Measurements from ENCODE around the gene CCDC178. TPM values are rescaled to one million over a fixed set of nuclear protein-coding genes. Genes with fewer than 3 reads are reported as not detected.

The CCDC178 gene
- total and polyA plus RNA-seq, 2 donors (not counting 3 experiments of a cell fraction or from before 2014, with no cell fraction given) = 0.80 to 1.6 TPM

DNA sequence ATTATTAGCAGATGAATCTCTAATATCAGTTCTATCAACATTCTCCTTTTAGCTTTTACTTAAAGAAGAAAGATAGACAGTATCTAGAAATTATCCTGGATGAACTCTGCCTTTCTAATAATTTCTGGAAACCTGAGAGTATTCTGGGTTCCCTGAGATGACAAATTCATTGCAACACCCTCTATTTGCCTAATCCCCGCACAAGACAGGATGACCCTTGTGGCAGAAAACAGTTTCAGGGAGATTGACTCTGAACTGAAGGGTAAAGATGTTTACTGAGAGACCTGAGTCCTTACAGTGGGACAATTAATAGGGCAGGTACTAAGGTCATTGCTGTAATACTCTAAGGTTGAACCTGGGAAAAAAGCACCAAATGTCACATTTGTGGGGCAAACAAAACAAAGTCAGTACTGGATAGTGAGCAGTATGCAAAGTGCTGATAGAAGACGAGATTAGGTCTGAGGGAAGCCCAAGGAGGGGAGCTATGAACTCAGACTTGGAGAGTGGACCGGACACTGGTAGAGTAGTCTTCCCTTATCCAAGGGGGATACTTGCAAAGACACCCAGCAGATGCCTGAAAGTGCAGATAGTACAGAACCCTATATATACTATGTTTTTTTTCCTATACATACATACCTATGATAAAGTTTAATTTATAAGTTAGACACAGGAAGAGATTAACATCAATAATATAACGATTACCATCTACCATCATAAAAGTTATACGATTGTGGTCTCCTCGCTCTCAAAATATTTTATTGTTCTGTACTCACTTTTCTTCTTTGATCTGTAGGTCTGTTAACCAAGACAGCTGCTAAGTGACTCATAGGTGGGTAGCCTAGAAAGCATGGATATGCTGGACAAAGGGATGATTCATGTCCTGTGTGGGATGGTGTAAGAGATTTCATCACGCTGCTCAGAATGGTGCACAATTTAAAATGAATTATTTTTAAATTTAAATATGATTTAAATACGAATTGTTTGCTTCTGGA, 519.4 kb downstream of the CCDC178 start:
- Histone ChIP-seq H3K4me2 (ENCODE audit: insufficient read depth, low read length) (peak overlapping the region; percentile 52), H3K79me2 (ENCODE audit: control insufficient read depth, insufficient read depth, low read length) (no peaks in the 10 kb centered on the region), H3K4me3 (replicated peaks in 1 of 3; ENCODE audit: insufficient read depth in 1 of 3, low read depth in 1 of 3, low read length in 3 of 3) (no peak overlapping the region), H3K9me1 (replicated peaks; ENCODE audit: control insufficient read depth, extremely low read depth, insufficient read depth, low read length) (no peaks in the 10 kb centered on the region), H3K4me1 (ENCODE audit: control insufficient read depth, extremely low read depth, insufficient read depth, low read length) (peaks cover 13% of the 10 kb centered on the region), H3K9ac (replicated peaks; ENCODE audit: extremely low read depth, insufficient read depth, low read length) (peak overlapping the region; percentile 8), H4K20me1 (replicated peaks; ENCODE audit: control insufficient read depth, extremely low read depth, insufficient read depth, low read length) (no peaks in the 10 kb centered on the region), H3K27me3 (ENCODE audit: control insufficient read depth in 2 of 2, insufficient read depth in 2 of 2, low read length in 2 of 2) (no peaks in the 10 kb centered on the region), H3K27ac (ENCODE audit: insufficient read depth, low read depth, low read length) (peak overlapping the region; percentile 63), H3K36me3 (ENCODE audit: control insufficient read depth in 2 of 2, extremely low read depth in 1 of 2, insufficient read depth in 2 of 2, low read length in 2 of 2) (no peaks in the 10 kb centered on the region), H2AFZ (ENCODE audit: low read depth, low read length) (peak overlapping the region; percentile 70), H3K9me3 (replicated peaks; ENCODE audit: control insufficient read depth, insufficient read depth, low read length) (no peaks in the 10 kb centered on the region)
- peak; percentile 89 for DNase-seq (ENCODE audit: low read depth, low spot score)
- FAIRE-seq = peak; percentile 85
- intact Hi-C loops (cut with micrococcal nuclease) (loop anchor here (2.0 to 5.0 kb wide), 5 partner anchors 91 to 281 kb away; partner anchors contain the start of gene KLHL14), dilution Hi-C loops (cut with MboI; ENCODE audit: extremely low pct_ligation_motif_present, low sequenced_read_pairs) (no loop called here)
- BruUV-seq (replicated peaks) = no TSS peak
- TF ChIP-seq, protein P1, sequence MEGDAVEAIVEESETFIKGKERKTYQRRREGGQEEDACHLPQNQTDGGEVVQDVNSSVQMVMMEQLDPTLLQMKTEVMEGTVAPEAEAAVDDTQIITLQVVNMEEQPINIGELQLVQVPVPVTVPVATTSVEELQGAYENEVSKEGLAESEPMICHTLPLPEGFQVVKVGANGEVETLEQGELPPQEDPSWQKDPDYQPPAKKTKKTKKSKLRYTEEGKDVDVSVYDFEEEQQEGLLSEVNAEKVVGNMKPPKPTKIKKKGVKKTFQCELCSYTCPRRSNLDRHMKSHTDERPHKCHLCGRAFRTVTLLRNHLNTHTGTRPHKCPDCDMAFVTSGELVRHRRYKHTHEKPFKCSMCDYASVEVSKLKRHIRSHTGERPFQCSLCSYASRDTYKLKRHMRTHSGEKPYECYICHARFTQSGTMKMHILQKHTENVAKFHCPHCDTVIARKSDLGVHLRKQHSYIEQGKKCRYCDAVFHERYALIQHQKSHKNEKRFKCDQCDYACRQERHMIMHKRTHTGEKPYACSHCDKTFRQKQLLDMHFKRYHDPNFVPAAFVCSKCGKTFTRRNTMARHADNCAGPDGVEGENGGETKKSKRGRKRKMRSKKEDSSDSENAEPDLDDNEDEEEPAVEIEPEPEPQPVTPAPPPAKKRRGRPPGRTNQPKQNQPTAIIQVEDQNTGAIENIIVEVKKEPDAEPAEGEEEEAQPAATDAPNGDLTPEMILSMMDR (IDR thresholded peaks at IDR 0.05; ENCODE audit: extremely low read depth in 1 of 2, insufficient read depth in 1 of 2, low read depth in 1 of 2, low read length in 2 of 2) = no peak
- TF ChIP-seq, protein P2, sequence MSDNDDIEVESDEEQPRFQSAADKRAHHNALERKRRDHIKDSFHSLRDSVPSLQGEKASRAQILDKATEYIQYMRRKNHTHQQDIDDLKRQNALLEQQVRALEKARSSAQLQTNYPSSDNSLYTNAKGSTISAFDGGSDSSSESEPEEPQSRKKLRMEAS (IDR thresholded peaks at IDR 0.05; ENCODE audit: insufficient read depth, insufficient read length) = no peak
- TF ChIP-seq FOS (IDR thresholded peaks at IDR 0.05; ENCODE audit: borderline replicate concordance, insufficient read depth, low read length) (peak; percentile 98), MYC (IDR thresholded peaks at IDR 0.05; ENCODE audit: low read depth, low read length) (no peak), GATA2 (IDR thresholded peaks at IDR 0.05; ENCODE audit: insufficient read depth, insufficient read length, low read depth, low read length) (peak; percentile 89), POLR2A (IDR thresholded peaks at IDR 0.05; ENCODE audit: low read depth, low read length) (no peak), EZH2 (IDR thresholded peaks at IDR 0.05; ENCODE audit: borderline replicate concordance, low read depth, low read length, severe bottlenecking) (no peak), JUN (IDR thresholded peaks at IDR 0.05; ENCODE audit: borderline replicate concordance, insufficient read depth, insufficient read length, low read depth) (peak; percentile 96), POLR2AphosphoS5 (IDR thresholded peaks at IDR 0.05; ENCODE audit: insufficient read depth, low read depth, low read length) (peak; percentile 41)
- ChIA-PET CTCF (interaction anchor here (0.6 to 1.8 kb wide), 5 partner anchors 9 to 311 kb away, joined by 3 to 11 read pairs (median 3); no protein-coding TSS in a partner anchor), POLR2A (no interaction called here)
